HFFc6 (cell line): ENCODE data around the gene HACD3. TPM values are rescaled to one million over a fixed set of nuclear protein-coding genes. Genes with fewer than 3 reads are reported as not detected.

Source experiments
- DNase-seq: peaks from one replicate; pipeline ENCODE4 v3.0.0-alpha.2; 2018
- H3K27ac Mint-ChIP-seq: 2 replicates; pipeline ENCODE4 v1.8.0; 2020; ENCODE audit warnings: mild to moderate bottlenecking, mixed read lengths
- H3K27me3 Mint-ChIP-seq: 2 replicates; pipeline ENCODE4 v1.8.0; 2021; ENCODE audit warnings: mild to moderate bottlenecking, moderate library complexity, mixed read lengths; ENCODE audit not compliant: insufficient read depth
- H3K36me3 Mint-ChIP-seq: 2 replicates; pipeline ENCODE4 v1.8.0; 2021; ENCODE audit warnings: low read depth, mixed read lengths
- H3K4me1 Mint-ChIP-seq: 2 replicates; pipeline ENCODE4 v1.8.0; 2020; ENCODE audit warnings: low read depth, mixed read lengths
- H3K4me3 Mint-ChIP-seq: 2 replicates; pipeline ENCODE4 v1.8.0; 2020; ENCODE audit warnings: mild to moderate bottlenecking, moderate library complexity, mixed read lengths
- H3K9me3 Mint-ChIP-seq: 2 replicates; pipeline ENCODE4 v1.8.0; 2020; ENCODE audit warnings: mild to moderate bottlenecking, mixed read lengths
- total RNA-seq, 6 experiments: library from RNA; stranded (reverse); fragmentation: NEBNext Ultra II Directional; extraction: Animal tissue kit (Norgen Biotek cat#: 25700); gene quantifications; 2 replicates in 1 of 6; 3 replicates in 5 of 6; pipeline ENCODE4 v1.2.3, GENCODE V29; 2021
- TF ChIP-seq, protein P1 (sequence below): fragments of 200-600 bp; sonication (generic); IDR thresholded peaks from 2 replicates; pipeline ENCODE4 v1.5.0; 2021; ENCODE audit warnings: antibody characterized with exemption, mild to moderate bottlenecking

The HACD3 gene
- total RNA-seq, 6 experiments from 2014 or later, result 58.7 to 71.1 (median 65.7) TPM

DNA sequence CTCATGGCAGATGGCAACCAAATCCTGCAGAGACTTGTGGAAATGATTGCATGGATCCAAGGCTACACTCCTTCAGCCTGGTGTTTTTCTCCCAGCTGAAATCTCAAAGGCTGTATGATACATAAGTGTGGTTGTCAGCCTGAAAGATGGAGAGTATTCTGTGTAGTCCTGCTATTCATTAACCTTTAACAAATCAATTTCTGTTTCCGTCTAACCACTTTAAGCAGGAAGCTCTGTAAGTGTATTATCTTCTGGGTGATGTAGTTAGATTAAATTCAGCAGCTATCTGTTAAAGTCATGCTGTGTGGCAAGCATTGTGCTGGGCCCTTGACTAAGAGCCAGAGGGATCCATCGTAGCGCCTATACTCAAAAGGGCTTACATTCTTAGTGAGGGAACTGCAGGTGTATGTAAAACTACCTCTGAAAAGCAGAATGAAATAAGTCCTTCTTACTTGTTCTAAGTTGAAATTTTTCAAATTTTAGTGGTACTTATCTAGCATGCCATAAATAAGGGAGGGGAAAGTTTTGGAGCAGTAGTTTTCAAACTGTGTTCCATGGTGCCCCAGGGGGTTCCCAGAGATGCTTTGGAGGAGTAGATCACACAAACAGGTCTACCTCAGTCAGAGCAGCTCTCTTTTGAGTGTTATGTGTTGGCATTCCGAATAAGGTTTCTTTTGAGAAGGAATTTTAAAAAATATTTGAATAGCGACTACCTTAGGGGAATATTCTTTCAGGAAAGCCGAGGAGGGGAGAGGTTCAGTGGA is 28.9 kb downstream of the HACD3 start:
- H3K27me3 Mint-ChIP-seq, result peaks cover 2% of the 10 kb centered on the region; the same call in 1 of the 2 replicates
- peaks cover 19% of the 10 kb centered on the region for H3K4me1 Mint-ChIP-seq
- H3K27ac Mint-ChIP-seq, result peak overlapping the region; percentile 32; the same call in 1 of the 2 replicates
- peaks cover 33% of the 10 kb centered on the region for H3K36me3 Mint-ChIP-seq
- no peaks in the 10 kb centered on the region for H3K9me3 Mint-ChIP-seq
- H3K4me3 Mint-ChIP-seq, result no peak overlapping the region
- DNase-seq, result no peak
- TF ChIP-seq, protein P1, sequence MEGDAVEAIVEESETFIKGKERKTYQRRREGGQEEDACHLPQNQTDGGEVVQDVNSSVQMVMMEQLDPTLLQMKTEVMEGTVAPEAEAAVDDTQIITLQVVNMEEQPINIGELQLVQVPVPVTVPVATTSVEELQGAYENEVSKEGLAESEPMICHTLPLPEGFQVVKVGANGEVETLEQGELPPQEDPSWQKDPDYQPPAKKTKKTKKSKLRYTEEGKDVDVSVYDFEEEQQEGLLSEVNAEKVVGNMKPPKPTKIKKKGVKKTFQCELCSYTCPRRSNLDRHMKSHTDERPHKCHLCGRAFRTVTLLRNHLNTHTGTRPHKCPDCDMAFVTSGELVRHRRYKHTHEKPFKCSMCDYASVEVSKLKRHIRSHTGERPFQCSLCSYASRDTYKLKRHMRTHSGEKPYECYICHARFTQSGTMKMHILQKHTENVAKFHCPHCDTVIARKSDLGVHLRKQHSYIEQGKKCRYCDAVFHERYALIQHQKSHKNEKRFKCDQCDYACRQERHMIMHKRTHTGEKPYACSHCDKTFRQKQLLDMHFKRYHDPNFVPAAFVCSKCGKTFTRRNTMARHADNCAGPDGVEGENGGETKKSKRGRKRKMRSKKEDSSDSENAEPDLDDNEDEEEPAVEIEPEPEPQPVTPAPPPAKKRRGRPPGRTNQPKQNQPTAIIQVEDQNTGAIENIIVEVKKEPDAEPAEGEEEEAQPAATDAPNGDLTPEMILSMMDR, result no peak

DNA sequence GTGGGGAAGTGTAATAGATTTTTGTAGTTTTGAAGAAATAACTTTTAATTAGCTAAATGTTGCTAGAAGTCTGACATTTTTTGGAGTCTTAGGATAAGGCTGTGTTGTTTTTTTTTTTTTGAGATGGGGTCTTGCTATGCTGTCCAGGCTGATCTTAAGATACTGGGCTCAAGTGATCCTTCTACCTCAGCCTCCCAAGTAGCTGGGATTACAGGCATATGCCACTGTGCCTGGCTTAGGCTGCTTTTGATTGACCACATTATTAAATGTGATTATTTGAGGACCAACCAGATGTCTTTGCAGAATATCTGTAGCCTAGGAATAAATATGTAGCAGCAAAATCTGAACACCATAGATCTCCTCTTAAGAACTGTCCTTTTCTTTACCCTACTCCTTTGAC is 29.7 kb downstream of the HACD3 start:
- DNase-seq, result no peak
- H3K9me3 Mint-ChIP-seq, result no peaks in the 10 kb centered on the region
- H3K27me3 Mint-ChIP-seq, result no peaks in the 10 kb centered on the region; the same call in 1 of the 2 replicates
- no peak overlapping the region for H3K27ac Mint-ChIP-seq
- H3K4me1 Mint-ChIP-seq, result peaks cover 19% of the 10 kb centered on the region
- TF ChIP-seq, protein P1, result no peak
- H3K36me3 Mint-ChIP-seq, result peaks cover 35% of the 10 kb centered on the region
- no peak overlapping the region for H3K4me3 Mint-ChIP-seq

DNA sequence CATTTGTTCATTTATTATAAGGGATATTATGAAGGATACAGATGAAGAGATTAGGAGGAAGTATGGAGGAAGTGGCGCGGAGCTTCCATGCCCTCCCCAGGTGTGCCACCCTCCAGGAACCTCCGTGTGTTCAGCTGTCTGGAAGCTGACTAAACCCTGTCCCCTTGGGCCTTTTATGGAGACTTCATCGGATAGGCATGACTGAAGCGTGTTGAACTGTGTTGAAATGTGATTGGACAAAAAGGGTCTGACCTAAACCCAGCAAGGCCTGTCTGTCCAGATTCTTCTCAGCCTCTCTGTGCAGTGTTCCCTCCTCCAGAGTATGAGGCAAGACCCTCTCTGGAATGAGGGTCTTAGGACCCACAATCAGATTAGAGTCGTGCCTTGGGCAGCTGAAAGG is 31.7 kb downstream of the HACD3 start:
- TF ChIP-seq, protein P1, result no peak
- no peaks in the 10 kb centered on the region for H3K27me3 Mint-ChIP-seq
- DNase-seq, result no peak
- H3K36me3 Mint-ChIP-seq, result peaks cover 39% of the 10 kb centered on the region
- H3K4me3 Mint-ChIP-seq, result no peak overlapping the region
- peaks cover 19% of the 10 kb centered on the region for H3K4me1 Mint-ChIP-seq
- H3K27ac Mint-ChIP-seq, result no peak overlapping the region
- H3K9me3 Mint-ChIP-seq, result no peaks in the 10 kb centered on the region

DNA sequence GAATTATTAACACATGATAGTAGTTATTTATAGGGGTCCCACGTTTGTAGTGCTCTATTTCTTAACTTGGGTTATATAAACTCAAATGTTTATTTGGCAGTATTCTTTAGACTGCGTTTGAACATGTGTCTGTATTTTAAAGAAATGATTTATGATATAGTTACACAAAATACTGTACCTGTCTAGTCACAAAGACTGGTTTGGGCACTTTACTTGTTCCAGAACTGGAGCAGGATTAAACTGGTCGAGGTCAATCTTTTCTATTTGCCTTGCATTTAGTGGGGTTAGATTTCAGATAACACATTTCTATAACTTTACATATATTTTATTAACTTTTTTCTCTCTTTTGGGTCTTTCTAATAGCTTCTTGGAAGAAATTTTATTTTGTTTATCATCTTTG is 39.5 kb downstream of the HACD3 start:
- DNase-seq, result no peak
- TF ChIP-seq, protein P1, result no peak
- H3K36me3 Mint-ChIP-seq, result peaks cover 33% of the 10 kb centered on the region
- no peaks in the 10 kb centered on the region for H3K9me3 Mint-ChIP-seq
- no peaks in the 10 kb centered on the region; the same call in 1 of the 2 replicates for H3K27me3 Mint-ChIP-seq
- H3K4me3 Mint-ChIP-seq, result no peak overlapping the region
- H3K27ac Mint-ChIP-seq, result no peak overlapping the region
- no peaks in the 10 kb centered on the region for H3K4me1 Mint-ChIP-seq

DNA sequence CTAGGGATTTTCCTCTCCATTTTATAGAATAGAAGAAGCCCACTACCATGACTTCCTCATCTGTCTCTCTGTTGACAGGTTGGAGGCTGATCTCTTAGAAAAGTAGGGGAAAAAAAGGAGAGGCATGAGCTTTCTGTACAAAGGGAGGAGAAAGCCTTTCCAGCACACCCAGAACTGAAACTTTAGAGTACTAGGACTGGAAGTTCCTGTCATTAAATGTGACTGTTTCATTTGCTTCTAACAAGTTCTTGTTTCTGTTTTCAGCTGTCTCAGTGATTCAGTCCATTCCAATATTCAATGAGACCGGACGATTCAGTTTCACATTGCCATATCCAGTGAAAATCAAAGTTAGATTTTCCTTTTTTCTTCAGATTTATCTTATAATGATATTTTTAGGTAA is 41.7 kb downstream of the HACD3 start:
- H3K4me3 Mint-ChIP-seq, result no peak overlapping the region

More for the DNA sequence above, 41.7 kb downstream of the HACD3 start:
- peaks cover 24% of the 10 kb centered on the region for H3K36me3 Mint-ChIP-seq
- H3K4me1 Mint-ChIP-seq, result peaks cover 17% of the 10 kb centered on the region
- H3K27me3 Mint-ChIP-seq, result no peaks in the 10 kb centered on the region; the same call in 1 of the 2 replicates
- TF ChIP-seq, protein P1, result no peak
- H3K9me3 Mint-ChIP-seq, result no peaks in the 10 kb centered on the region
- no peak overlapping the region for H3K27ac Mint-ChIP-seq
- DNase-seq, result no peak
